GM23338 (cell line): ENCODE data around the gene ABCG2. TPM values are rescaled to one million over a fixed set of nuclear protein-coding genes. Genes with fewer than 3 reads are reported as not detected.

Experiments
- ATAC-seq: fragments of 200-7000 bp; cut with Tn5 transposase; 3 replicates; pipeline ENCODE4 v1.9.1; 2020
- DNase-seq: peaks from one replicate; pipeline ENCODE4 v3.0.0-alpha.2; 2015; ENCODE audit warnings: low spot score
- H2AFZ ChIP-seq: fragments of 200-600 bp; sonication (generic); 2 replicates; pipeline ENCODE4 v1.8.0; 2016; ENCODE audit warnings: antibody characterized with exemption, mild to moderate bottlenecking, moderate library complexity
- H3F3A ChIP-seq: fragments of 200-600 bp; sonication (generic); replicated peaks from 2 replicates; pipeline ENCODE4 v1.8.0; 2017; ENCODE audit warnings: antibody characterized with exemption, mixed run types, low read depth
- H3K27ac ChIP-seq: fragments of 200-600 bp; sonication (generic); 2 replicates; pipeline ENCODE4 v1.6.1; 2016; ENCODE audit warnings: low read depth
- H3K27me3 ChIP-seq: fragments of 200-600 bp; sonication (generic); 2 replicates; pipeline ENCODE4 v1.8.0; 2016; ENCODE audit warnings: mild to moderate bottlenecking, mixed run types, moderate library complexity; ENCODE audit not compliant: insufficient read depth
- H3K36me3 ChIP-seq: fragments of 200-600 bp; sonication (generic); 2 replicates; pipeline ENCODE4 v1.8.0; 2016; ENCODE audit warnings: mild to moderate bottlenecking; ENCODE audit not compliant: insufficient read depth
- H3K4me1 ChIP-seq: fragments of 200-600 bp; sonication (generic); 2 replicates; pipeline ENCODE4 v1.8.0; 2016; ENCODE audit warnings: mild to moderate bottlenecking, moderate library complexity; ENCODE audit not compliant: insufficient read depth
- H3K4me2 ChIP-seq: fragments of 200-600 bp; sonication (generic); 2 replicates; pipeline ENCODE4 v1.7.1; 2017; ENCODE audit warnings: mixed run types
- H3K4me3 ChIP-seq: fragments of 200-600 bp; sonication (generic); 2 replicates; pipeline ENCODE4 v1.6.1; 2016; ENCODE audit warnings: mixed run types
- H3K79me2 ChIP-seq: fragments of 200-600 bp; sonication (generic); replicated peaks from 2 replicates; pipeline ENCODE4 v1.8.0; 2017; ENCODE audit warnings: mild to moderate bottlenecking; ENCODE audit not compliant: insufficient read depth
- H3K9me2 ChIP-seq: fragments of 200-600 bp; sonication (generic); 2 replicates; pipeline ENCODE4 v1.8.0; 2017; ENCODE audit not compliant: insufficient read depth
- H4K20me1 ChIP-seq: fragments of 200-600 bp; sonication (generic); replicated peaks from 2 replicates; pipeline ENCODE4 v1.8.0; 2017; ENCODE audit warnings: mild to moderate bottlenecking; ENCODE audit not compliant: insufficient read depth
- H3K27ac Mint-ChIP-seq: 2 replicates; pipeline ENCODE4 v1.8.0; 2020; ENCODE audit warnings: inconsistent platforms, mild to moderate bottlenecking, moderate library complexity, mixed read lengths
- H3K27me3 Mint-ChIP-seq: 3 replicates; pipeline ENCODE4 v1.8.0; 2022; ENCODE audit warnings: low read depth, mild to moderate bottlenecking, moderate library complexity, mixed read lengths, inconsistent platforms; ENCODE audit not compliant: insufficient read depth, poor library complexity
- H3K36me3 Mint-ChIP-seq: 3 replicates; pipeline ENCODE4 v1.8.0; 2021; ENCODE audit warnings: low read depth, mild to moderate bottlenecking, inconsistent platforms, moderate library complexity, mixed read lengths
- H3K4me1 Mint-ChIP-seq: 3 replicates; pipeline ENCODE4 v1.8.0; 2020; ENCODE audit warnings: mild to moderate bottlenecking, inconsistent platforms, mixed read lengths
- H3K4me3 Mint-ChIP-seq: 3 replicates; pipeline ENCODE4 v1.8.0; 2021; ENCODE audit warnings: moderate library complexity, mild to moderate bottlenecking, inconsistent platforms, mixed read lengths
- H3K9me3 Mint-ChIP-seq: 3 replicates; pipeline ENCODE4 v1.8.0; 2020; ENCODE audit warnings: moderate library complexity, mild to moderate bottlenecking, inconsistent platforms, mixed read lengths
- ETS1 ChIP-seq: IDR thresholded peaks from 2 replicates; pipeline ENCODE4 v1.6.1; 2016; ENCODE audit warnings: antibody characterized with exemption
- EZH2 ChIP-seq: fragments of 200-600 bp; sonication (generic); IDR thresholded peaks from one replicate; pipeline ENCODE4 v1.8.0; 2017; ENCODE audit warnings: antibody characterized with exemption, mild to moderate bottlenecking, low read depth; ENCODE audit not compliant: unreplicated experiment
- EZH2phosphoT487 ChIP-seq: fragments of 200-600 bp; sonication (generic); IDR thresholded peaks from one replicate; pipeline ENCODE4 v1.8.1; 2018; ENCODE audit warnings: antibody characterized with exemption; ENCODE audit not compliant: unreplicated experiment
- JUNB ChIP-seq: IDR thresholded peaks from one replicate; pipeline ENCODE4 v1.6.1; 2016; ENCODE audit warnings: antibody characterized with exemption; ENCODE audit not compliant: unreplicated experiment
- NANOG ChIP-seq: IDR thresholded peaks from 2 replicates; pipeline ENCODE4 v1.6.1; 2016; ENCODE audit warnings: antibody characterized with exemption, borderline replicate concordance
- POLR2AphosphoS5 ChIP-seq: IDR thresholded peaks from 2 replicates; pipeline ENCODE4 v1.6.1; 2016; ENCODE audit warnings: antibody characterized with exemption, low read depth
- STAT1 ChIP-seq: IDR thresholded peaks from one replicate; pipeline ENCODE4 v1.6.1; 2016; ENCODE audit warnings: antibody characterized with exemption; ENCODE audit not compliant: unreplicated experiment
- ZNF114 ChIP-seq: fragments of 250-450 bp; sonication (Bioruptor Pico); IDR thresholded peaks from 2 replicates; pipeline ENCODE4 v1.5.0; 2020; ENCODE audit warnings: mild to moderate bottlenecking, moderate library complexity
- ZNF331 ChIP-seq: fragments of 250-450 bp; sonication (Bioruptor Pico); IDR thresholded peaks from 2 replicates; pipeline ENCODE4 v1.5.0; 2020; ENCODE audit warnings: low read depth, mild to moderate bottlenecking, moderate library complexity
- ZNF462 ChIP-seq: fragments of 250-450 bp; sonication (Bioruptor Pico); IDR thresholded peaks from 2 replicates; pipeline ENCODE4 v1.5.0; 2020; ENCODE audit warnings: mild to moderate bottlenecking, moderate library complexity
- polyA plus RNA-seq: library from polyadenylated mRNA; unstranded; fragments of >200 nt; fragmentation: Nextera tagmentation; extraction: Ambion mirVana; gene quantifications from 2 replicates; pipeline ENCODE4 v1.2.1, GENCODE V29; 2016
- total RNA-seq: library from RNA; depleted of rRNA; stranded (reverse); fragments of >200 nt; shearing (Covaris generic); gene quantifications from 2 replicates; pipeline ENCODE4 v1.2.3, GENCODE V29; 2014
- TF ChIP-seq, protein P1 (sequence below), 2 experiments: fragments of 200-600 bp in 1 of 2; sonication (generic) in 1 of 2; conservative IDR thresholded peaks; 2 replicates each; pipeline versions ENCODE4 v1.5.1 to v1.6.1; 2016 to 2017; ENCODE audit warnings: antibody characterized with exemption in 2 of 2, low read depth in 2 of 2, mild to moderate bottlenecking in 2 of 2, moderate library complexity in 1 of 2

Gene ABCG2
- total and polyA plus RNA-seq, 2 experiments from 2014 or later, result 1.5 to 10.6 TPM

DNA sequence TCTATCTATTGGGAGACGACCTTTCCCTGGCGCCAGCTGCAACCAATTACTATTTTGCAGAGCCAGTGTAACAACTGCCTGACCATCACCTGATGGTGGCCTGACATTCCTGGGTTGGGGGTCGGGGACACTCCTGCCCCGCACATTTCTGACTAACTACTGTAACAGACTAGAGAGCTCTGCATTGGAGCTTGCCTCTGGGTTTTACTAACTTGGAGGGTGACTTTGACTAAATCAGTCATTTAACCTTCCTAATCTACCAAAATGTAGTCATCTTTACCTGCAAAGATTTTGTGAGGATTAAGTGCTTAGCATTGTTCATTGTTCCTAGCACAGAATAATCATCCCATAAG lies 37.5 kb upstream of the ABCG2 start:
- Mint-ChIP-seq H3K36me3 (no peaks in the 10 kb centered on the region), H3K27ac (peak overlapping the region; percentile 44; the same call in 1 of the 2 replicates), H3K27me3 (peaks cover 6% of the 10 kb centered on the region), H3K4me3 (no peak overlapping the region), H3K9me3 (no peaks in the 10 kb centered on the region), H3K4me1 (peaks cover 13% of the 10 kb centered on the region; the same call in 2 of the 3 replicates)
- TF ChIP-seq ZNF331 (CRISPR knock-in tag) (no peak), ETS1 (no peak), NANOG (no peak), POLR2AphosphoS5 (no peak), EZH2 (no peak), ZNF114 (CRISPR knock-in tag) (no peak), JUNB (no peak), EZH2phosphoT487 (no peak), STAT1 (no peak), ZNF462 (CRISPR knock-in tag) (no peak)
- TF ChIP-seq, protein P1, sequence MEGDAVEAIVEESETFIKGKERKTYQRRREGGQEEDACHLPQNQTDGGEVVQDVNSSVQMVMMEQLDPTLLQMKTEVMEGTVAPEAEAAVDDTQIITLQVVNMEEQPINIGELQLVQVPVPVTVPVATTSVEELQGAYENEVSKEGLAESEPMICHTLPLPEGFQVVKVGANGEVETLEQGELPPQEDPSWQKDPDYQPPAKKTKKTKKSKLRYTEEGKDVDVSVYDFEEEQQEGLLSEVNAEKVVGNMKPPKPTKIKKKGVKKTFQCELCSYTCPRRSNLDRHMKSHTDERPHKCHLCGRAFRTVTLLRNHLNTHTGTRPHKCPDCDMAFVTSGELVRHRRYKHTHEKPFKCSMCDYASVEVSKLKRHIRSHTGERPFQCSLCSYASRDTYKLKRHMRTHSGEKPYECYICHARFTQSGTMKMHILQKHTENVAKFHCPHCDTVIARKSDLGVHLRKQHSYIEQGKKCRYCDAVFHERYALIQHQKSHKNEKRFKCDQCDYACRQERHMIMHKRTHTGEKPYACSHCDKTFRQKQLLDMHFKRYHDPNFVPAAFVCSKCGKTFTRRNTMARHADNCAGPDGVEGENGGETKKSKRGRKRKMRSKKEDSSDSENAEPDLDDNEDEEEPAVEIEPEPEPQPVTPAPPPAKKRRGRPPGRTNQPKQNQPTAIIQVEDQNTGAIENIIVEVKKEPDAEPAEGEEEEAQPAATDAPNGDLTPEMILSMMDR (conservative IDR thresholded peaks at IDR 0.05; ENCODE audit: low read depth in 2 of 2), result no peak
- Histone ChIP-seq H3K4me2 (peak overlapping the region; percentile 7; the same call in 1 of the 2 replicates), H3F3A (no peaks in the 10 kb centered on the region), H3K27ac (no peak overlapping the region), H3K4me1 (peaks cover 20% of the 10 kb centered on the region), H3K27me3 (no peaks in the 10 kb centered on the region), H3K9me2 (no peaks in the 10 kb centered on the region; the same call in 1 of the 2 replicates), H3K4me3 (no peak overlapping the region), H2AFZ (peak overlapping the region; percentile 4), H3K79me2 (no peaks in the 10 kb centered on the region), H4K20me1 (no peaks in the 10 kb centered on the region), H3K36me3 (no peaks in the 10 kb centered on the region)
- DNase-seq, result peak; percentile 73
- peak; percentile 88 for ATAC-seq
